Panc1 (cell line): ENCODE results near the gene HORMAD2. TPM values are rescaled to one million over a fixed set of nuclear protein-coding genes. Genes with fewer than 3 reads are reported as not detected.

ENCODE experiments used
- ATAC-seq: fragments of 200-7000 bp; cut with Tn5 transposase; 2 replicates; pipeline ENCODE4 v1.9.1; 2020; ENCODE audit warnings: mild to moderate bottlenecking, moderate library complexity
- BruUV-seq: library from RNA; stranded (reverse); fragments of 400-500 nt; replicated peaks from 2 replicates; lab custom pipeline; 2021; lab: Mats Ljungman, UMichigan
- CTCF ChIA-PET: fragments of 300-600 bp; sonication (Branson Sonifier 250); formaldehyde crosslinking; loops from one replicate; lab custom pipeline; 2022; ENCODE audit warnings: antibody characterized with exemption; lab: Charles Lee
- POLR2A ChIA-PET: fragments of 300-600 bp; sonication (Branson Sonifier 250); formaldehyde crosslinking; loops from one replicate; lab custom pipeline; 2022; ENCODE audit warnings: antibody characterized with exemption; lab: Charles Lee
- DNase-seq: peaks from one replicate; pipeline ENCODE4 v3.0.0-alpha.2; 2010; ENCODE audit warnings: low read depth, low spot score
- H3K27ac ChIP-seq: 2 replicates; pipeline ENCODE4 v1.5.1; 2011; ENCODE audit warnings: mild to moderate bottlenecking, low read length, inconsistent platforms
- H3K27me3 ChIP-seq: fragments of 200-500 bp; sonication (Bioruptor generic); 2 replicates; pipeline ENCODE4 v1.6.0; 2014; ENCODE audit warnings: low read length, inconsistent platforms; ENCODE audit not compliant: control insufficient read depth, insufficient read depth
- H3K36me3 ChIP-seq: fragments of 200-500 bp; sonication (Bioruptor generic); 2 replicates; pipeline ENCODE4 v1.5.1; 2014; ENCODE audit warnings: inconsistent platforms, mild to moderate bottlenecking, low read length, moderate library complexity; ENCODE audit not compliant: control insufficient read depth, insufficient read depth
- H3K4me1 ChIP-seq: 2 replicates; pipeline ENCODE4 v1.5.1; 2011; ENCODE audit warnings: inconsistent platforms, mild to moderate bottlenecking, low read length, moderate library complexity; ENCODE audit not compliant: control insufficient read depth, insufficient read depth
- H3K4me3 ChIP-seq, 2 experiments: 2 replicates each; pipeline ENCODE4 v1.5.1; 2011 to 2012; ENCODE audit warnings: low read depth in 2 of 2, low read length in 2 of 2, mild to moderate bottlenecking in 2 of 2, inconsistent platforms in 1 of 2, moderate library complexity in 1 of 2
- H3K9me3 ChIP-seq: fragments of 200-500 bp; sonication (Bioruptor generic); 2 replicates; pipeline ENCODE4 v1.5.1; 2014; ENCODE audit warnings: low read depth, mild to moderate bottlenecking, inconsistent platforms, low read length, moderate library complexity; ENCODE audit not compliant: control insufficient read depth, insufficient read depth
- POLR2AphosphoS5 ChIP-seq: IDR thresholded peaks from 2 replicates; pipeline ENCODE4 v1.6.1; 2012; ENCODE audit warnings: mild to moderate bottlenecking, low read depth, low read length, moderate library complexity
- SIN3A ChIP-seq: IDR thresholded peaks from 2 replicates; pipeline ENCODE4 v1.6.1; 2012; ENCODE audit warnings: low read depth, mild to moderate bottlenecking, low read length, moderate library complexity, borderline replicate concordance; ENCODE audit not compliant: insufficient read depth
- TCF7L2 ChIP-seq: IDR thresholded peaks from 2 replicates; pipeline ENCODE4 v1.6.1; 2011; ENCODE audit warnings: mild to moderate bottlenecking, low read depth, low read length, inconsistent platforms
- in situ Hi-C: cut with HindIII; loops from 2 replicates; pipeline ENCODE4 v1.10.0; 2016; ENCODE audit warnings: low sequenced_read_pairs, low pct_unique_long_range_greater_than_20kb
- intact Hi-C: fragments of 100-400 bp; cut with micrococcal nuclease; formaldehyde crosslinking; loops from one replicate; pipeline ENCODE4 v1.10.0; 2022; ENCODE audit not compliant: unreplicated experiment
- total RNA-seq: library from RNA; stranded (reverse); gene quantifications from one replicate; pipeline ENCODE4 v1.2.1, GENCODE V29; 2021; ENCODE audit not compliant: unreplicated experiment
- TF ChIP-seq, protein P1 (sequence below), 2 experiments: IDR thresholded peaks; 2 replicates each; pipeline ENCODE4 v1.6.1; 2011 to 2012; ENCODE audit warnings: low read depth in 2 of 2, control low read depth in 1 of 2, low read length in 1 of 2, mild to moderate bottlenecking in 1 of 2, moderate library complexity in 1 of 2; ENCODE audit not compliant: insufficient read depth in 1 of 2
- TF ChIP-seq, protein P2 (sequence below): fragments of 450-650 bp; IDR thresholded peaks from 2 replicates; pipeline ENCODE4 v1.5.1; 2017; ENCODE audit warnings: mild to moderate bottlenecking

Gene HORMAD2
- total RNA-seq, 1 experiment from 2014 or later, result not detected

DNA sequence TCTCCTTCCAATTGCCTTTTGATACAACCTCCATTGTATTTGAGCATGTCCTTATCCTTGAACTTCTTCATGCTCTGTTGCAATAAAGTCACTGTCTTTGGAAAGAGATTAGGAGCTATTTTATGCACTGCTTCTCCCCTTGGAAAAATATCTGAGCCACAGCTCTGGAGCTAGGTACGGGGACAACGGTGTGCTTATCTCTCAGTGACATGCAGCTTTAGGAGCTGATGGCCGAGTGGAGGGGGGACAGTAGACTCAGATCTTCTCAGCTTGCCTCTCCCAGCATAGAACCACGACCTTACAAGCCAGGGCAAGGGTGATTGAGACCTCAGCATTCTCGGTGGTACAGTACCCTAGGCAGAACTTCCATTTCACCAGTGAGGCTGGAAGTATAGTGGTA, 64.1 kb downstream of the HORMAD2 start:
- no TSS peak for BruUV-seq
- TF ChIP-seq, protein P1, sequence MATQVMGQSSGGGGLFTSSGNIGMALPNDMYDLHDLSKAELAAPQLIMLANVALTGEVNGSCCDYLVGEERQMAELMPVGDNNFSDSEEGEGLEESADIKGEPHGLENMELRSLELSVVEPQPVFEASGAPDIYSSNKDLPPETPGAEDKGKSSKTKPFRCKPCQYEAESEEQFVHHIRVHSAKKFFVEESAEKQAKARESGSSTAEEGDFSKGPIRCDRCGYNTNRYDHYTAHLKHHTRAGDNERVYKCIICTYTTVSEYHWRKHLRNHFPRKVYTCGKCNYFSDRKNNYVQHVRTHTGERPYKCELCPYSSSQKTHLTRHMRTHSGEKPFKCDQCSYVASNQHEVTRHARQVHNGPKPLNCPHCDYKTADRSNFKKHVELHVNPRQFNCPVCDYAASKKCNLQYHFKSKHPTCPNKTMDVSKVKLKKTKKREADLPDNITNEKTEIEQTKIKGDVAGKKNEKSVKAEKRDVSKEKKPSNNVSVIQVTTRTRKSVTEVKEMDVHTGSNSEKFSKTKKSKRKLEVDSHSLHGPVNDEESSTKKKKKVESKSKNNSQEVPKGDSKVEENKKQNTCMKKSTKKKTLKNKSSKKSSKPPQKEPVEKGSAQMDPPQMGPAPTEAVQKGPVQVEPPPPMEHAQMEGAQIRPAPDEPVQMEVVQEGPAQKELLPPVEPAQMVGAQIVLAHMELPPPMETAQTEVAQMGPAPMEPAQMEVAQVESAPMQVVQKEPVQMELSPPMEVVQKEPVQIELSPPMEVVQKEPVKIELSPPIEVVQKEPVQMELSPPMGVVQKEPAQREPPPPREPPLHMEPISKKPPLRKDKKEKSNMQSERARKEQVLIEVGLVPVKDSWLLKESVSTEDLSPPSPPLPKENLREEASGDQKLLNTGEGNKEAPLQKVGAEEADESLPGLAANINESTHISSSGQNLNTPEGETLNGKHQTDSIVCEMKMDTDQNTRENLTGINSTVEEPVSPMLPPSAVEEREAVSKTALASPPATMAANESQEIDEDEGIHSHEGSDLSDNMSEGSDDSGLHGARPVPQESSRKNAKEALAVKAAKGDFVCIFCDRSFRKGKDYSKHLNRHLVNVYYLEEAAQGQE (IDR thresholded peaks at IDR 0.05; ENCODE audit: insufficient read depth in 1 of 2, low read depth in 2 of 2, low read length in 1 of 2), result no peak
- TF ChIP-seq, protein P2, sequence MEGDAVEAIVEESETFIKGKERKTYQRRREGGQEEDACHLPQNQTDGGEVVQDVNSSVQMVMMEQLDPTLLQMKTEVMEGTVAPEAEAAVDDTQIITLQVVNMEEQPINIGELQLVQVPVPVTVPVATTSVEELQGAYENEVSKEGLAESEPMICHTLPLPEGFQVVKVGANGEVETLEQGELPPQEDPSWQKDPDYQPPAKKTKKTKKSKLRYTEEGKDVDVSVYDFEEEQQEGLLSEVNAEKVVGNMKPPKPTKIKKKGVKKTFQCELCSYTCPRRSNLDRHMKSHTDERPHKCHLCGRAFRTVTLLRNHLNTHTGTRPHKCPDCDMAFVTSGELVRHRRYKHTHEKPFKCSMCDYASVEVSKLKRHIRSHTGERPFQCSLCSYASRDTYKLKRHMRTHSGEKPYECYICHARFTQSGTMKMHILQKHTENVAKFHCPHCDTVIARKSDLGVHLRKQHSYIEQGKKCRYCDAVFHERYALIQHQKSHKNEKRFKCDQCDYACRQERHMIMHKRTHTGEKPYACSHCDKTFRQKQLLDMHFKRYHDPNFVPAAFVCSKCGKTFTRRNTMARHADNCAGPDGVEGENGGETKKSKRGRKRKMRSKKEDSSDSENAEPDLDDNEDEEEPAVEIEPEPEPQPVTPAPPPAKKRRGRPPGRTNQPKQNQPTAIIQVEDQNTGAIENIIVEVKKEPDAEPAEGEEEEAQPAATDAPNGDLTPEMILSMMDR, result no peak
- no peak for TF ChIP-seq TCF7L2
- TF ChIP-seq SIN3A, result no peak
- TF ChIP-seq POLR2AphosphoS5, result no peak
- no peak overlapping the region for H3K27ac ChIP-seq
- no peak for ATAC-seq
- H3K4me1 ChIP-seq, result no peaks in the 10 kb centered on the region
- H3K36me3 ChIP-seq, result no peaks in the 10 kb centered on the region
- in situ Hi-C loops, result no loop called here
- no peak overlapping the region for H3K4me3 ChIP-seq
- peaks cover 17% of the 10 kb centered on the region; the same call in 1 of the 2 replicates for H3K9me3 ChIP-seq
- H3K27me3 ChIP-seq, result no peaks in the 10 kb centered on the region
- ChIA-PET POLR2A (no interaction called here), CTCF (no interaction called here)
- DNase-seq, result no peak
- intact Hi-C loops, result no loop called here

DNA sequence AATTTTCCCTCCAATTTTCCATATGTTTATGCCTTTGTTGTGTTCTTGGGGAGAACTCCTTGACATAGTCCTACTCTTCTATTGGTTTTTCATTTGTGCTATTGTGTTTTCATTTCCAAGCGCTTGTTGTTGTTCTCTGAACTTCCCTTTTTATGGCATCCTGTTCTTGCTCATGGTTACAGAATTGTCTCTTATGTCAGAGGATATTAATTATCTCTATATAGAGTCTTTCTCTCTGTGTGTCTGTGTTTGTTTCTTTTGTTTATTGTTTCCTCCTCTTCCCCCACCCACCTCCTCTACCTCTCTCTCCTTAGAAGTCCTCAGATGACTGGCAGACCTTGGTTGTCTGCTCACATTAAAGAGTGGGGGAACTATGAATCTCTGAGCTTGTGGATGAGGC, 69.9 kb downstream of the HORMAD2 start:
- intact Hi-C loops, result no loop called here
- in situ Hi-C loops, result no loop called here
- Histone ChIP-seq H3K9me3 (peaks cover 7% of the 10 kb centered on the region; the same call in 1 of the 2 replicates), H3K27ac (no peak overlapping the region), H3K4me3 (no peak overlapping the region), H3K27me3 (no peaks in the 10 kb centered on the region), H3K36me3 (no peaks in the 10 kb centered on the region), H3K4me1 (no peaks in the 10 kb centered on the region)
- POLR2A ChIA-PET, result no interaction called here
- CTCF ChIA-PET, result no interaction called here
- no peak for DNase-seq
- TF ChIP-seq SIN3A, result no peak
- no peak for ATAC-seq
- no TSS peak for BruUV-seq

DNA sequence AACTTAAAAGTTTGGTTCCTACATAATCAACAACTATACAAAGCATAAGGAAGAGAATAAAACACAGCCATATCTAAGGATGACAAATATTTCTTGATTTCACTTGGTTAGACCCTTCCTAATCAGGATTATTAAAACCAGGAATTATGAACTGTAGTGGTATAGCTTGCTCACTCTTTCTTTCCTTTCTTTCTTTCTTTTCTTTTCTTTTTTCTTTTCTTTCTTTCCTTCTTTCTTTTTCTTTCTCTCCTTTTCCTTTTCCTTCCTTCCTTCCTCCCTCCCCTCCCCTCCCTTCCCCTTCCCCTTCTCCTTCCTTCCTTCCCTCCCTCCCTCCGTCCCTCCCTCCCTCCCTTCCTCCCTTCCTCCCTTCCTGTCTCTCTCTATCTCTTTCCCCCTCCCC, 78.0 kb downstream of the HORMAD2 start:
- BruUV-seq, result no TSS peak
- H3K27me3 ChIP-seq, result no peaks in the 10 kb centered on the region
- no peak overlapping the region for H3K27ac ChIP-seq
- peaks cover 3% of the 10 kb centered on the region for H3K4me1 ChIP-seq
- ChIA-PET POLR2A (interaction anchor here (0.6 kb wide), 2 partner anchors 76 to 391 kb away, joined by 4 read pairs; partner anchors contain the start of gene UQCR10), CTCF (no interaction called here)
- in situ Hi-C loops, result no loop called here
- H3K4me3 ChIP-seq, result no peak overlapping the region
- H3K9me3 ChIP-seq, result no peaks in the 10 kb centered on the region; the same call in 1 of the 2 replicates
- intact Hi-C loops, result no loop called here
- DNase-seq (no peak), ATAC-seq (no peak)
- TF ChIP-seq SIN3A, result no peak
- TF ChIP-seq, protein P1 (IDR thresholded peaks at IDR 0.05; ENCODE audit: insufficient read depth in 1 of 2, low read depth in 2 of 2, low read length in 1 of 2), result no peak
- TF ChIP-seq TCF7L2, result no peak
- no peak for TF ChIP-seq POLR2AphosphoS5
- no peaks in the 10 kb centered on the region for H3K36me3 ChIP-seq
